IMR-90 (cell line): Measurements from ENCODE around the gene CDH2. TPM values are rescaled to one million over a fixed set of nuclear protein-coding genes. Genes with fewer than 3 reads are reported as not detected.

Source experiments
- ATAC-seq: fragments of 200-7000 bp; cut with Tn5 transposase; 2 replicates; pipeline ENCODE4 v1.9.1; 2020; ENCODE audit warnings: low read depth, mild to moderate bottlenecking, moderate library complexity
- BruUV-seq: library from RNA; stranded (reverse); fragments of 400-500 nt; replicated peaks from 2 replicates; lab custom pipeline; 2021; lab: Mats Ljungman, UMichigan
- CTCF ChIA-PET: fragments of 300-600 bp; formaldehyde crosslinking; extraction: SDS; loops from one replicate; lab custom pipeline; 2021; ENCODE audit warnings: antibody characterized with exemption; lab: Yijun Ruan, JAX
- POLR2A ChIA-PET: fragments of 300-600 bp; sonication (Branson Sonifier 250); formaldehyde crosslinking; loops from one replicate; lab custom pipeline; 2022; ENCODE audit warnings: antibody characterized with exemption; ENCODE audit not compliant: unreplicated experiment; lab: Charles Lee
- DNase-seq: peaks from one replicate; pipeline ENCODE4 v3.0.0; 2013
- H2AFZ ChIP-seq: replicated peaks from 2 replicates; pipeline ENCODE3; 2013; ENCODE audit warnings: low read length, mild to moderate bottlenecking; ENCODE audit not compliant: poor library complexity
- H2AK5ac ChIP-seq: 2 replicates; pipeline ENCODE4 v1.6.1; 2013; ENCODE audit warnings: low read depth, low read length, inconsistent platforms
- H2AK9ac ChIP-seq: replicated peaks from 2 replicates; pipeline ENCODE3; 2013; ENCODE audit warnings: mild to moderate bottlenecking, low read depth, low read length, moderate library complexity; ENCODE audit not compliant: poor library complexity
- H2BK120ac ChIP-seq: 2 replicates; pipeline ENCODE4 v1.6.1; 2013; ENCODE audit warnings: low read depth, low read length, inconsistent platforms
- H2BK15ac ChIP-seq: 3 replicates; pipeline ENCODE4 v1.6.1; 2013; ENCODE audit warnings: low read depth, low read length, inconsistent platforms
- H2BK20ac ChIP-seq: 2 replicates; pipeline ENCODE4 v1.6.1; 2013; ENCODE audit warnings: low read depth, mild to moderate bottlenecking, inconsistent platforms, low read length, moderate library complexity
- H2BK5ac ChIP-seq: 2 replicates; pipeline ENCODE4 v1.6.1; 2013; ENCODE audit warnings: mild to moderate bottlenecking, low read depth, low read length, inconsistent platforms; ENCODE audit not compliant: poor library complexity, severe bottlenecking
- H3K14ac ChIP-seq: replicated peaks from 2 replicates; pipeline ENCODE4 v1.6.1; 2013; ENCODE audit warnings: low read depth, low read length, inconsistent platforms
- H3K18ac ChIP-seq: 2 replicates; pipeline ENCODE4 v1.6.1; 2013; ENCODE audit warnings: low read depth, low read length, control low read depth
- H3K23ac ChIP-seq: 2 replicates; pipeline ENCODE4 v1.6.1; 2013; ENCODE audit warnings: low read depth, low read length, inconsistent platforms
- H3K27ac ChIP-seq: 2 replicates; pipeline ENCODE4 v1.5.1; 2013; ENCODE audit warnings: mild to moderate bottlenecking, control low read depth, low read length; ENCODE audit not compliant: insufficient read depth
- H3K27me3 ChIP-seq: 2 replicates; pipeline ENCODE4 v1.6.1; 2013; ENCODE audit warnings: low read length; ENCODE audit not compliant: control insufficient read depth, insufficient read depth
- H3K36me3 ChIP-seq: 2 replicates; pipeline ENCODE4 v1.6.1; 2013; ENCODE audit warnings: low read length, mixed read lengths; ENCODE audit not compliant: control insufficient read depth, insufficient read depth
- H3K4ac ChIP-seq: 2 replicates; pipeline ENCODE4 v1.6.1; 2013; ENCODE audit warnings: low read depth, low read length, inconsistent platforms
- H3K4me1 ChIP-seq: 2 replicates; pipeline ENCODE4 v1.6.1; 2013; ENCODE audit warnings: low read length, mixed read lengths; ENCODE audit not compliant: control insufficient read depth, insufficient read depth
- H3K4me2 ChIP-seq: 2 replicates; pipeline ENCODE4 v1.6.1; 2013; ENCODE audit warnings: low read depth, mild to moderate bottlenecking, control low read depth, low read length, moderate library complexity
- H3K4me3 ChIP-seq: 2 replicates; pipeline ENCODE4 v1.5.1; 2013; ENCODE audit warnings: low read depth, mild to moderate bottlenecking, control low read depth, low read length, moderate library complexity; ENCODE audit not compliant: insufficient read depth
- H3K56ac ChIP-seq: 2 replicates; pipeline ENCODE4 v1.6.1; 2013; ENCODE audit warnings: low read length, inconsistent platforms; ENCODE audit not compliant: insufficient read depth; ENCODE audit errors: extremely low read depth
- H3K79me1 ChIP-seq, 2 experiments: 2 replicates each; pipeline ENCODE4 v1.6.1; 2013; ENCODE audit warnings: low read length in 2 of 2, inconsistent platforms in 1 of 2, low read depth in 1 of 2
- H3K9ac ChIP-seq: 2 replicates; pipeline ENCODE4 v1.6.1; 2013; ENCODE audit warnings: low read depth, low read length, control low read depth
- H3K9me1 ChIP-seq: 2 replicates; pipeline ENCODE4 v1.6.1; 2013; ENCODE audit warnings: low read length, inconsistent platforms; ENCODE audit not compliant: insufficient read depth
- H3K9me3 ChIP-seq: 2 replicates; pipeline ENCODE4 v1.6.1; 2013; ENCODE audit warnings: low read length; ENCODE audit not compliant: control insufficient read depth, insufficient read depth
- H4K20me1 ChIP-seq: 2 replicates; pipeline ENCODE4 v1.6.1; 2013; ENCODE audit warnings: low read length, inconsistent platforms; ENCODE audit not compliant: insufficient read depth
- H4K5ac ChIP-seq: 2 replicates; pipeline ENCODE4 v1.6.1; 2013; ENCODE audit warnings: mild to moderate bottlenecking, low read depth, low read length, control low read depth
- H4K8ac ChIP-seq, 2 experiments: 2 replicates each; pipeline ENCODE4 v1.6.1; 2013; ENCODE audit warnings: low read depth in 2 of 2, low read length in 2 of 2, control low read depth in 1 of 2, inconsistent platforms in 1 of 2
- H4K91ac ChIP-seq: 2 replicates; pipeline ENCODE4 v1.6.1; 2013; ENCODE audit warnings: low read depth, low read length, inconsistent platforms; ENCODE audit not compliant: insufficient read depth
- BHLHE40 ChIP-seq: fragments of 150-350 bp; IDR thresholded peaks from 2 replicates; pipeline ENCODE4 v1.6.1; 2016; ENCODE audit warnings: mild to moderate bottlenecking, low read depth, low read length
- CEBPB ChIP-seq: IDR thresholded peaks from 2 replicates; pipeline ENCODE4 v1.6.1; 2012; ENCODE audit warnings: low read depth, low read length, improper control_type of control experiment
- ELK1 ChIP-seq: fragments of 150-350 bp; IDR thresholded peaks from 2 replicates; pipeline ENCODE4 v1.6.1; 2016; ENCODE audit warnings: low read depth, mild to moderate bottlenecking, low read length, moderate library complexity, borderline replicate concordance
- FOS ChIP-seq: fragments of 150-350 bp; IDR thresholded peaks from 2 replicates; pipeline ENCODE4 v1.6.1; 2016; ENCODE audit warnings: low read depth, low read length
- MAFK ChIP-seq: IDR thresholded peaks from 2 replicates; pipeline ENCODE4 v1.6.1; 2012; ENCODE audit warnings: low read depth, low read length, improper control_type of control experiment
- MAZ ChIP-seq: IDR thresholded peaks from 2 replicates; pipeline ENCODE4 v1.6.1; 2012; ENCODE audit warnings: low read depth, mild to moderate bottlenecking, low read length, improper control_type of control experiment, moderate library complexity, borderline replicate concordance
- RFX5 ChIP-seq: IDR thresholded peaks from 2 replicates; pipeline ENCODE4 v1.8.0; 2012; ENCODE audit warnings: low read depth, mild to moderate bottlenecking, low read length, moderate library complexity
- SMC3 ChIP-seq: fragments of 150-350 bp; IDR thresholded peaks from 2 replicates; pipeline ENCODE4 v1.6.1; 2016; ENCODE audit warnings: low read depth, mild to moderate bottlenecking, antibody characterized with exemption, low read length, moderate library complexity
- USF2 ChIP-seq: fragments of 150-350 bp; IDR thresholded peaks from 2 replicates; pipeline ENCODE4 v1.6.1; 2017; ENCODE audit warnings: mild to moderate bottlenecking, antibody characterized with exemption, low read length, low read depth
- WGBS, 2 experiments: methylation state at CpG; one replicate each; pipeline versions ENCODE4 v1.1.5 to v1.1.7; 2013; ENCODE audit warnings: missing lambda C conversion rate in 2 of 2; ENCODE audit not compliant: insufficient read length in 1 of 2; ENCODE audit errors: extremely low coverage in 2 of 2; 5-methylcytosine and 5-hydroxymethylcytosine counted together
- dilution Hi-C: fragments of 300-500 bp; cut with HindIII; formaldehyde crosslinking; loops from one replicate; pipeline ENCODE4 v1.14.3; 2018; ENCODE audit warnings: low sequenced_read_pairs; ENCODE audit not compliant: unreplicated experiment
- in situ Hi-C: fragments of 300-500 bp; cut with MboI; formaldehyde crosslinking; loops from 3 replicates; pipeline ENCODE4 v1.14.3; 2019; ENCODE audit warnings: low sequenced_read_pairs, inconsistent platforms, mixed read lengths
- intact Hi-C: fragments of 100-400 bp; cut with micrococcal nuclease; formaldehyde crosslinking; loops from 2 replicates; pipeline ENCODE4 v1.10.0; 2022
- polyA plus RNA-seq, 3 experiments: library from polyadenylated mRNA; depleted of rRNA; stranded (reverse); fragments of >200 nt; gene quantifications; 2 replicates each; pipeline ENCODE4 v1.2.3, GENCODE V29; 2012; ENCODE audit warnings: low replicate concordance in 1 of 3
- total RNA-seq: library from RNA; depleted of rRNA; stranded (reverse); fragments of >200 nt; gene quantifications from 2 replicates; pipeline ENCODE4 v1.2.3, GENCODE V29; 2012

The CDH2 gene
- total and polyA plus RNA-seq, 2 of the 4 experiments (the other 2 are of a cell fraction) = 55.6 to 111 TPM

GRCh38 chr18:28088477-28088876 lies 88.5 kb downstream of the CDH2 start:
- intact Hi-C loops = no loop called here
- H3K27ac ChIP-seq = no peak overlapping the region
- no peak overlapping the region for H3K4me3 ChIP-seq
- no TSS peak for BruUV-seq
- H4K91ac ChIP-seq = no peak overlapping the region
- no peak overlapping the region for H2AFZ ChIP-seq
- no peak overlapping the region for H2AK5ac ChIP-seq
- no peak overlapping the region for H2BK120ac ChIP-seq
- dilution Hi-C loops = no loop called here
- H3K27me3 ChIP-seq = no peaks in the 10 kb centered on the region
- H3K23ac ChIP-seq = no peak overlapping the region
- no peak overlapping the region for H4K8ac ChIP-seq
- peaks cover 8% of the 10 kb centered on the region; the same call in 1 of the 2 replicates for H3K4me1 ChIP-seq
- H4K5ac ChIP-seq = no peak overlapping the region
- no peak overlapping the region for H3K4ac ChIP-seq
- H3K56ac ChIP-seq = no peak overlapping the region
- no peak overlapping the region for H2BK5ac ChIP-seq
- no peak overlapping the region for H3K9ac ChIP-seq
- H3K14ac ChIP-seq = no peak overlapping the region
- no CpG with 5 or more reads among the region's 3 CpGs for WGBS, 2 experiments
- TF ChIP-seq USF2 = no peak
- TF ChIP-seq MAZ = no peak
- TF ChIP-seq ELK1 = no peak
- no peak for TF ChIP-seq MAFK
- TF ChIP-seq CEBPB = no peak
- no peak for TF ChIP-seq FOS
- no peak for TF ChIP-seq BHLHE40
- TF ChIP-seq RFX5 = no peak
- TF ChIP-seq SMC3 = no peak
- H2AK9ac ChIP-seq = no peak overlapping the region
- 0 out of 2 replicates have a peak, but pooled peaks cover 3% of the 10 kb centered on the region for H3K9me1 ChIP-seq
- H2BK20ac ChIP-seq = no peak overlapping the region
- H3K9me3 ChIP-seq = no peaks in the 10 kb centered on the region
- in situ Hi-C loops = no loop called here
- ChIA-PET POLR2A (no interaction called here), CTCF (no interaction called here)
- DNase-seq (no peak), ATAC-seq (no peak)
- H3K36me3 ChIP-seq = no peaks in the 10 kb centered on the region; the same call in 1 of the 2 replicates
- H3K79me1 ChIP-seq = peaks cover 19 to 32% of the 10 kb centered on the region in 2 experiments
- no peaks in the 10 kb centered on the region for H4K20me1 ChIP-seq
- no peak overlapping the region for H3K18ac ChIP-seq
- no peak overlapping the region for H3K4me2 ChIP-seq
- H2BK15ac ChIP-seq = no peak overlapping the region
